ENCODE data around the gene DNAJC4. TPM values are rescaled to one million over a fixed set of nuclear protein-coding genes. Genes with fewer than 3 reads are reported as not detected.

DNAJC4 gene
- total RNA-seq, 1 experiment from 2014 or later: 11.9 TPM

- DNase-seq (ENCODE audit: low read depth in 1 of 2, low spot score in 2 of 2): no peak
- peaks cover 93% of the 10 kb centered on the region for H3K36me3 ChIP-seq
- peaks cover 25% of the 10 kb centered on the region for H3K4me1 ChIP-seq (replicated peaks)
- no peak overlapping the region for H3K27ac ChIP-seq
- no peaks in the 10 kb centered on the region for H3K27me3 ChIP-seq (replicated peaks)
- no peak overlapping the region for H3K4me3 ChIP-seq
- no peaks in the 10 kb centered on the region for H3K9me3 ChIP-seq (replicated peaks)
Observed at GRCh38 chr11:64203421-64204079, 26.8 kb upstream of the DNAJC4 start.

GRCh38 chr11:64204080-64204440 is 26.3 kb upstream of the DNAJC4 start:
- H3K36me3 ChIP-seq: peaks cover 92% of the 10 kb centered on the region

GRCh38 chr11:64204464-64204989 is 25.8 kb upstream of the DNAJC4 start:
- H3K27ac ChIP-seq: no peak overlapping the region

More at GRCh38 chr11:64204080-64204440, 26.3 kb upstream of the DNAJC4 start:
- Histone ChIP-seq H3K27me3 (replicated peaks) (no peaks in the 10 kb centered on the region), H3K9me3 (replicated peaks) (no peaks in the 10 kb centered on the region), H3K4me1 (replicated peaks) (peaks cover 25% of the 10 kb centered on the region), H3K27ac (no peak overlapping the region), H3K4me3 (no peak overlapping the region)
- DNase-seq (ENCODE audit: low read depth in 1 of 2, low spot score in 2 of 2): no peak

DNA sequence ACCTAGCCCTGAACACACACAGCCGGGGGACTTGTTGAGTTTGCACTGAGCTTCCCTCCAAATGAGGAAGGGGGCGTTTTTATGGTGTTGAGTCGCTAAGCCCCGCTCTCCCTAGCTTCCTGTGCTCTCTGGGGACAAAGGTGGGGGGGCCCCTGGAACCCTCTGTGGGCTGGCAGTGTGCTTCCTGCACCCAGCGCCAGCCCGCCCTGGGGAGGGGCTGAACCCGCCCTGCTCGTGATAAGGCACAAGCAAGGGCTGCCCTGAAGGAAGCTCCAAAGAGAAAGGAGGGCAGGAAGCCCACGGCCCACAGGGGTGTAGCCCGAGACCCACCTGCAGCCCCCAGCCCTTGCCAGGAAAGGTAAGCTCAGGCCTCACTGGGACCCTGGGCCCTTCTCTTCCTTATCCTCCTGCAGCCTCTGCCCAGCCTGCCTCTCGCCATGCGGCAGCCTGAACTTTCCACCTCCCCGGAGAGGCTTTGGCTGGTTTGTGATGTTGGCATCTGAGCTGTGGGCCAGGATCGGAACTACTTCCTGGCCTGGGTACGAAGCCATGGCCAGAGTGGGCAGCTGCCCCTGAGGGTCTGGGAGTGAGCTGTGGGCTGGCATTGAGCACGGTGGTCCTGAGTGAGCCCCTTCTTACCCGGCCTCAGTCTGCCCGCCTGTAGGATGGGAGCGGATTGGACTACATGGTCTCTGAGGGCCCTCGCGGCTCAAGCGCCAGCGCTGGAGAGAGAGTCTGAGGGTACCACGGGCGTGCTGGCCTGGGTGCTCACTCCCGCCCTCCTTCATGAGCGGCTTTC is 23.7 kb upstream of the DNAJC4 start, which contains the start of gene FERMT3:
Gene FERMT3 (plus strand): TSS at position 265 of the 799 bp plus-strand sequence. CDS start 644 bp downstream, outside the sequence.
- Histone ChIP-seq H3K9me3 (replicated peaks) (no peaks in the 10 kb centered on the region), H3K4me1 (replicated peaks) (peaks cover 25% of the 10 kb centered on the region), H3K27me3 (replicated peaks) (no peaks in the 10 kb centered on the region), H3K4me3 (no peak within 1 kb of the TSS), H3K27ac (peak within 1 kb of the TSS; percentile 62), H3K36me3 (peaks cover 68% of the 10 kb centered on the region)
- DNase-seq (ENCODE audit: low read depth in 1 of 2, low spot score in 2 of 2): no peak

More at GRCh38 chr11:64204464-64204989, 25.8 kb upstream of the DNAJC4 start:
- Histone ChIP-seq H3K4me1 (replicated peaks) (peaks cover 25% of the 10 kb centered on the region), H3K27me3 (replicated peaks) (no peaks in the 10 kb centered on the region), H3K4me3 (no peak overlapping the region), H3K36me3 (peaks cover 89% of the 10 kb centered on the region), H3K9me3 (replicated peaks) (no peaks in the 10 kb centered on the region)
- DNase-seq (ENCODE audit: low read depth in 1 of 2, low spot score in 2 of 2): peak; percentile 85 to 91

GRCh38 chr11:64207256-64208085 is 22.9 kb upstream of the DNAJC4 start:
- H3K4me1 ChIP-seq (replicated peaks): peaks cover 25% of the 10 kb centered on the region
- peak; percentile 77 to 86 for DNase-seq (ENCODE audit: low read depth in 1 of 2, low spot score in 2 of 2)

GRCh38 chr11:64208086-64208795 is 22.1 kb upstream of the DNAJC4 start:
- H3K9me3 ChIP-seq (replicated peaks): no peaks in the 10 kb centered on the region
- H3K27ac ChIP-seq: peak overlapping the region; percentile 62
- peaks cover 52% of the 10 kb centered on the region for H3K36me3 ChIP-seq
- no peaks in the 10 kb centered on the region for H3K27me3 ChIP-seq (replicated peaks)
- peaks cover 25% of the 10 kb centered on the region for H3K4me1 ChIP-seq (replicated peaks)
- no peak overlapping the region for H3K4me3 ChIP-seq
- no peak for DNase-seq (ENCODE audit: low read depth in 1 of 2, low spot score in 2 of 2)

More at GRCh38 chr11:64207256-64208085, 22.9 kb upstream of the DNAJC4 start:
- peaks cover 60% of the 10 kb centered on the region for H3K36me3 ChIP-seq
- H3K27me3 ChIP-seq (replicated peaks): no peaks in the 10 kb centered on the region
- no peak overlapping the region for H3K4me3 ChIP-seq
- H3K9me3 ChIP-seq (replicated peaks): no peaks in the 10 kb centered on the region
- peak overlapping the region; percentile 62 for H3K27ac ChIP-seq

GRCh38 chr11:64208796-64209562 is 21.4 kb upstream of the DNAJC4 start:
- DNase-seq (ENCODE audit: low read depth in 1 of 2, low spot score in 2 of 2): no peak
- H3K27ac ChIP-seq: no peak overlapping the region

DNA sequence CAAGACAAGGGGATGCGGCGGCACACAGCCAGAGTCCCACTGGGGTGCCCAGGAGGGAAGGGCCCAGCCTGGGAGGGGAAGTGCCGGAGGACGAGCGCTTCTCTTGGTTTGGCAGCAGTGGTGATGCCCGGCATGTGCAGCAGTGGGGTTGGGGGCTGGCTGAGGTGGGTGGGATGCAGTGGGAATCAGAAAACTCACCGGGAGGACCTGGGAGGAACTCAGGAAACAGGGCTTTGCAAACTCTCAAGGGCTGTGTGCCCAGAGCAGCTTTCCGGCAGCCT is 20.8 kb upstream of the DNAJC4 start:
- no peak for DNase-seq (ENCODE audit: low read depth in 1 of 2, low spot score in 2 of 2)
- H3K36me3 ChIP-seq: peaks cover 39% of the 10 kb centered on the region
- H3K4me1 ChIP-seq (replicated peaks): peaks cover 25% of the 10 kb centered on the region
- no peaks in the 10 kb centered on the region for H3K27me3 ChIP-seq (replicated peaks)
- H3K27ac ChIP-seq: no peak overlapping the region
- no peak overlapping the region for H3K4me3 ChIP-seq
- H3K9me3 ChIP-seq (replicated peaks): no peaks in the 10 kb centered on the region

More at GRCh38 chr11:64208796-64209562, 21.4 kb upstream of the DNAJC4 start:
- peaks cover 25% of the 10 kb centered on the region for H3K4me1 ChIP-seq (replicated peaks)
- no peaks in the 10 kb centered on the region for H3K27me3 ChIP-seq (replicated peaks)
- no peaks in the 10 kb centered on the region for H3K9me3 ChIP-seq (replicated peaks)
- H3K4me3 ChIP-seq: no peak overlapping the region
- peaks cover 45% of the 10 kb centered on the region for H3K36me3 ChIP-seq

DNA sequence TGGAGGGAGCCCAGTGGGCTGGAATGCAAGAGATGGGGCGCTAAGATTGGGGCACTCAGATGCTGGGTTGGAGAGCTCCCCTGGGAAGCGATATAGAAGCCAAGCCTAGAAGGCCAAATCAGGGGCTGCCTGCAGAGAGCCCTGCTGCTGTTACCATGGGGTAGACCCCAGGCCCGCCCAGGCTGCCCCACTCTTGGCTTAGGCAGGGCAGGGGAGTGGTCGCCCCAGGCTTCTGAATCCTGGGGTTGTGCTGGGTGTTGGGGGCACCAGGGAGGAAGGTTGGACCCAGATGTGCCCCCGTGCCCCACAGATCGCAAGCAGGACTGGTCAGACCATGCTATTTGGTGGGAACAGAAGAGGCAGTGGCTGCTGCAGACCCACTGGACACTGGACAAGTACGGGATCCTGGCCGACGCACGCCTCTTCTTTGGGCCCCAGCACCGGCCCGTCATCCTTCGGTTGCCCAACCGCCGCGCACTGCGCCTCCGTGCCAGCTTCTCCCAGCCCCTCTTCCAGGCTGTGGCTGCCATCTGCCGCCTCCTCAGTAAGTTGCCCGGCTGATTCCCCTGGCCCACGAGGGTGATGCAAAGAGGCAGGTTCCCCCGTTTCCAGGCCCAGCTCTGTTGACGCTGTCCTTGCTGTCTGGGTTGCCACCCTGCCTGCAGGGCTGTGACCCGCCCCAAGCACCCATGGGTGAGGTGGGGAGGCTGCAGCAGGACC is 19.9 kb upstream of the DNAJC4 start:
- no peak overlapping the region for H3K4me3 ChIP-seq
- H3K9me3 ChIP-seq (replicated peaks): no peaks in the 10 kb centered on the region
- H3K4me1 ChIP-seq (replicated peaks): peaks cover 29% of the 10 kb centered on the region
- peaks cover 35% of the 10 kb centered on the region for H3K36me3 ChIP-seq
- H3K27me3 ChIP-seq (replicated peaks): no peaks in the 10 kb centered on the region
- no peak for DNase-seq (ENCODE audit: low read depth in 1 of 2, low spot score in 2 of 2)
- no peak overlapping the region for H3K27ac ChIP-seq

DNA sequence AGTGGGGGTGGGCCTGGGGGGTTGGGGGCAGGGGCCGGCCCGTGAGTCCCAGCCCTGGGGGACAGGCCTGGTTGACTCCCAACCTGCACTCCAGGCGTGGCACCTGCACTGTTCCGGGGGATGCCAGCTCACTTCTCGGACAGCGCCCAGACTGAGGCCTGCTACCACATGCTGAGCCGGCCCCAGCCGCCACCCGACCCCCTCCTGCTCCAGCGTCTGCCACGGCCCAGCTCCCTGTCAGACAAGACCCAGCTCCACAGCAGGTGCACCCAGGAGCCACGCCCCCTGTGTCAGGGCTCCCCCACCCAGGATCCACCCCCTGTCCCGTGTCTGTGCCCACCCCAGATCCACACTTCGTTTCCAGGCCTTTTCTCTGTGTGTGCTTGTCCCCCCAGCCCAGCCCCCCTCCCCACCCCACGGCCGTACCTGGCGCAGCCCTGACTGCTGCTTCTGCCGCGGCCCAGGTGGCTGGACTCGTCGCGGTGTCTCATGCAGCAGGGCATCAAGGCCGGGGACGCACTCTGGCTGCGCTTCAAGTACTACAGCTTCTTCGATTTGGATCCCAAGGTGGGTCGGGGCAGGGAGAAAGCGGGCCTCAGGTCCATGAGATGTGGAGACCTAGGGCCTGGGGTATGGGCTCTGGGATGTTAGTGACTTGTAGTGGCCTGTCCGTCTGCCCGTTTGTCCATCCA is 19.0 kb upstream of the DNAJC4 start:
- DNase-seq (ENCODE audit: low read depth in 1 of 2, low spot score in 2 of 2): no peak
- H3K27ac ChIP-seq: no peak overlapping the region
- H3K36me3 ChIP-seq: peaks cover 27% of the 10 kb centered on the region
- no peaks in the 10 kb centered on the region for H3K27me3 ChIP-seq (replicated peaks)
- H3K9me3 ChIP-seq (replicated peaks): no peaks in the 10 kb centered on the region
- peaks cover 26% of the 10 kb centered on the region for H3K4me1 ChIP-seq (replicated peaks)
- no peak overlapping the region for H3K4me3 ChIP-seq

DNA sequence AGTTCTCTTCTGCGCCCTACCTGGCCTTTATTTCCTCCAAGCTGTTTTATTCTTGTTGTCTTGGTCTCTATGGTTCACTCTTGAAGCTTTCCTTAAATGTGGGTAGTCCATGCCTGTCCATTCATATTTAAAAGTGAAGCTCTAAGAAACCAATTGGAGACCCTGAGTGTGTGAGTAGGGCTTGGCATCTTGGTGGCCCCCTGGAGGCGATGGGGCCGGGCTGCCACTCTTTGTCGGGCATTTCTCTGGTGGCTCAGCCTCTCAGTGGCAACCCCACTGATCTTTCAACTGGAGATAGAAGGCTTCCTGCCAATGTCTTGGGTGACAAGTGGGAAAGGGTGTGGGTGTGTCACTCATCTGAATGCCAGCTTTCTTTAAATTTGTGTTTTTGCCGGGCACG is 13.5 kb upstream of the DNAJC4 start:
- no peaks in the 10 kb centered on the region for H3K27me3 ChIP-seq (replicated peaks)
- DNase-seq (ENCODE audit: low read depth in 1 of 2, low spot score in 2 of 2): no peak
- peaks cover 37% of the 10 kb centered on the region for H3K36me3 ChIP-seq
- no peak overlapping the region for H3K27ac ChIP-seq
- H3K9me3 ChIP-seq (replicated peaks): no peaks in the 10 kb centered on the region
- no peak overlapping the region for H3K4me3 ChIP-seq
- H3K4me1 ChIP-seq (replicated peaks): 0 out of 2 replicates have a peak, but pooled peaks cover 3% of the 10 kb centered on the region

Data from SJSA1 (cell line).